ENCODE results near the gene UBALD2. TPM values are rescaled to one million over a fixed set of nuclear protein-coding genes. Genes with fewer than 3 reads are reported as not detected.

The UBALD2 gene
- total RNA-seq, 1 experiment from 2014 or later, result 30.3 TPM

DNA sequence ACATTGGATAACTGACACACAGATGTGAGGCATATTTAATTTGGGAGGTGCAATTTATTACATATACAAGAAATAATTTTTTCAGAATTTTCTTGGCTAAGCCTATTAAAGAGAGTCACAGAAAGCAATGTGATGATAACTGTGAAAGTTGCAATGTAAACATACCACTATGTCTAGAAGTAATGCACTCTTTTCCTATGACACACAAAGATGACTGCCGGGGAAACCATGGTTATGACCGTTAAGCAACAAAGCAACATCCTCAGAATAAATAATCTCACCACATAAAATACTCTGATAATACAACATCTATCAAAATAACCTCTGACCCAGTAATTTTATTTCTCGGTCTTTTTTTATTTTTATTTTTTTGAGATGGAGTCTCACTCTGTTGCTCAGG lies 53.4 kb downstream of the UBALD2 start (continued):
- TF ChIP-seq ZNF532 (CRISPR knock-in tag; IDR thresholded peaks at IDR 0.05; ENCODE audit: borderline replicate concordance) (no peak), NFYB (CRISPR knock-in tag; conservative IDR thresholded peaks at IDR 0.05; ENCODE audit: low read depth) (no peak), TEAD1 (CRISPR knock-in tag; IDR thresholded peaks at IDR 0.05) (no peak), NR2C2 (CRISPR knock-in tag; IDR thresholded peaks at IDR 0.05) (no peak), FOXJ3 (CRISPR knock-in tag; IDR thresholded peaks at IDR 0.05; ENCODE audit: borderline replicate concordance) (no peak), ZNF121 (CRISPR knock-in tag; IDR thresholded peaks at IDR 0.05) (no peak), TEAD4 (CRISPR knock-in tag; IDR thresholded peaks at IDR 0.05) (no peak)

Other genes with a start within 250 kb of the UBALD2 start
- gene EVPL, start 238.0 kb upstream of the UBALD2 start, total RNA-seq (2021), result 0.46 to 1.3 TPM (median 0.62 TPM) in 3 replicates
- gene SRP68, start 192.8 kb upstream of the UBALD2 start, total RNA-seq (2021), result 80.5 to 90.7 TPM (median 82.0 TPM) in 3 replicates
- gene GALR2, start 190.6 kb upstream of the UBALD2 start, total RNA-seq (2021), result 1.7 to 2.9 TPM (median 2.0 TPM) in 3 replicates
- gene ZACN, start 186.2 kb upstream of the UBALD2 start, total RNA-seq (2021), result 0.07 to 0.28 TPM (median 0.11 TPM) in 3 replicates
- gene EXOC7, start 161.6 kb upstream of the UBALD2 start, total RNA-seq (2021), result 90.0 to 126 TPM (median 96.2 TPM) in 3 replicates
- gene FOXJ1, start 124.1 kb upstream of the UBALD2 start, total RNA-seq (2021), result 6.2 to 11.8 TPM (median 6.8 TPM) in 3 replicates
- gene RNF157, start 24.9 kb upstream of the UBALD2 start, total RNA-seq (2021), result 11.2 to 15.1 TPM (median 13.7 TPM) in 3 replicates
- gene QRICH2, start 42.9 kb downstream of the UBALD2 start, total RNA-seq (2021), result 1.5 to 3.2 TPM (median 2.7 TPM) in 3 replicates
- 50.0 to 56.5 TPM (median 52.3 TPM) in 3 replicates for gene PRPSAP1, start 88.6 kb downstream of the UBALD2 start, total RNA-seq (2021)
- 2.5 to 2.9 TPM (median 2.8 TPM) in 3 replicates for gene SPHK1, start 119.3 kb downstream of the UBALD2 start, total RNA-seq (2021)
- gene UBE2O, start 187.8 kb downstream of the UBALD2 start, total RNA-seq (2021), result 57.1 to 68.9 TPM (median 59.6 TPM) in 3 replicates
- gene AANAT, start 202.3 kb downstream of the UBALD2 start, total RNA-seq (2021), result 0.17 to 0.57 TPM in 2 of 3 replicates, not detected in the other
- 28.6 to 33.0 TPM (median 31.5 TPM) in 3 replicates for gene RHBDF2, start 236.1 kb downstream of the UBALD2 start, total RNA-seq (2021)